Measurements from ENCODE around the gene PPCDC.

GRCh38 chr15:74983725-74984231, 39.6 kb upstream of the PPCDC start:
- TF ChIP-seq MYB (IDR thresholded peaks at IDR 0.05; ENCODE audit: borderline replicate concordance, low read depth, low read length) (no peak), YY1 (IDR thresholded peaks at IDR 0.05; ENCODE audit: low read depth, low read length) (no peak), EGR1 (IDR thresholded peaks at IDR 0.05; ENCODE audit: borderline replicate concordance in 1 of 2, low read depth in 2 of 2, low read length in 2 of 2) (no peak), REST (IDR thresholded peaks at IDR 0.05; ENCODE audit: low read depth, low read length) (no peak), USF1 (IDR thresholded peaks at IDR 0.05; ENCODE audit: borderline replicate concordance, extremely low read length, insufficient read depth, low read depth, low read length) (no peak), KDM1A (IDR thresholded peaks at IDR 0.05; ENCODE audit: borderline replicate concordance) (no peak), SIX5 (IDR thresholded peaks at IDR 0.05; ENCODE audit: low read depth, low read length, severe bottlenecking) (no peak), SIN3A (IDR thresholded peaks at IDR 0.05; ENCODE audit: low read depth, low read length) (no peak), POLR2A (IDR thresholded peaks at IDR 0.05; ENCODE audit: low read depth, low read length) (no peak), EZH2 (IDR thresholded peaks at IDR 0.05; ENCODE audit: borderline replicate concordance, control insufficient read depth, low read depth, low read length) (no peak), CTCF (IDR thresholded peaks at IDR 0.05 in 2 of 3, conservative IDR thresholded peaks at IDR 0.05 in 1 of 3; ENCODE audit: control insufficient read depth in 2 of 3, extremely low read depth in 1 of 3, insufficient read depth in 1 of 3, low read depth in 3 of 3, low read length in 3 of 3) (no peak), LARP7 (IDR thresholded peaks at IDR 0.05) (no peak), FOS (IDR thresholded peaks at IDR 0.05; ENCODE audit: borderline replicate concordance, extremely low read depth, insufficient read length) (no peak)
- TF ChIP-seq, protein P1, sequence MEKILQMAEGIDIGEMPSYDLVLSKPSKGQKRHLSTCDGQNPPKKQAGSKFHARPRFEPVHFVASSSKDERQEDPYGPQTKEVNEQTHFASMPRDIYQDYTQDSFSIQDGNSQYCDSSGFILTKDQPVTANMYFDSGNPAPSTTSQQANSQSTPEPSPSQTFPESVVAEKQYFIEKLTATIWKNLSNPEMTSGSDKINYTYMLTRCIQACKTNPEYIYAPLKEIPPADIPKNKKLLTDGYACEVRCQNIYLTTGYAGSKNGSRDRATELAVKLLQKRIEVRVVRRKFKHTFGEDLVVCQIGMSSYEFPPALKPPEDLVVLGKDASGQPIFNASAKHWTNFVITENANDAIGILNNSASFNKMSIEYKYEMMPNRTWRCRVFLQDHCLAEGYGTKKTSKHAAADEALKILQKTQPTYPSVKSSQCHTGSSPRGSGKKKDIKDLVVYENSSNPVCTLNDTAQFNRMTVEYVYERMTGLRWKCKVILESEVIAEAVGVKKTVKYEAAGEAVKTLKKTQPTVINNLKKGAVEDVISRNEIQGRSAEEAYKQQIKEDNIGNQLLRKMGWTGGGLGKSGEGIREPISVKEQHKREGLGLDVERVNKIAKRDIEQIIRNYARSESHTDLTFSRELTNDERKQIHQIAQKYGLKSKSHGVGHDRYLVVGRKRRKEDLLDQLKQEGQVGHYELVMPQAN (conservative IDR thresholded peaks at IDR 0.05), result no peak

All from GM12878 (cell line).